GM12875 (cell line): ENCODE results near the gene MTFP1.

Source experiments
- H3K4me3 ChIP-seq: one replicate; pipeline ENCODE4 v1.5.1; 2011; ENCODE audit warnings: low read depth, low read length, control low read depth
- CTCF ChIP-seq: IDR thresholded peaks from 2 replicates; pipeline ENCODE4 v1.5.1; 2011; ENCODE audit warnings: low read depth, mild to moderate bottlenecking, control low read depth, inconsistent platforms, low read length, moderate library complexity, borderline replicate concordance; ENCODE audit not compliant: insufficient read depth

MTFP1 gene

DNA sequence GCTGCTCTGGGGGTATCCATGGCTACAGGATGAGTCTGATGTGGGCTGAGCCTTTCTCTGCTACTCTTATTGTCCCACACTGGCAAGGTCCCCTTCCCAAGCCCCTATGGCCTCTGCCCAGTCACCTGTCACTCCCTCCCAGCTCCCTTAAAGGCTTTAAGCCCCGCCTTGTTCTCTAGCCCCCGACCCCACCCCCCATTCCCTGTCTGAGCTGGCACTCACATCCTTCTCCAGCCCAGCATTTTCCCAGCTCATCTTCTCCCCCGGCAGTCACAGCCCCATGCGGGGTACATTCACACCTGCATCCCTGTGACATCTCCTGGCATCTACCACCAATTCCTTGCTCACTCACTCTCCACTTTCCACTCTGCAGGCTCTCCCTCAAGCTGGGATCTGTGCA, 4.3 kb downstream of the MTFP1 start:
- H3K4me3 ChIP-seq, result no peak overlapping the region
- no peak for TF ChIP-seq CTCF

DNA sequence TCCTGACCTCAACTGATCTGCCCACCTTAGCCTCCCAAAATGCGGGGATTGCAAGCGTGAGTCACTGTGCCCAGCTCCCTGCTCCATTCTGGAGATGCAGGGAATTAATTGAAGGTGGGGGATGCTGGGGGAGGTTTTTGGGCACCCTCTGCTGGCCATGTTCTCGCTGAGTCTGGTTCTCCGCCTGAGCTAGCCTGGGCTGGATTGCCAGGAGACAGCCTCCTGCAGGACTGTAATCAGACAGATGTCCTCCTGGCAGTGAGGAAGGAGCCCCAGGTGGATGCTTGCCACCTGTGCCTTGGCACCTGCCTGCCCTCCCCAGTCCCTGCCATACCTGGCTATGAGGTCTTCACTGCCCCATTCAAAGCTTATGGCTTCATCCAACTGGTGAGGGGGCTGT, 5.4 kb downstream of the MTFP1 start:
- H3K4me3 ChIP-seq, result no peak overlapping the region
- no peak for TF ChIP-seq CTCF

GRCh38 chr22:30432096-30432495, 6.5 kb downstream of the MTFP1 start:
- no peak overlapping the region for H3K4me3 ChIP-seq
- no peak for TF ChIP-seq CTCF

DNA sequence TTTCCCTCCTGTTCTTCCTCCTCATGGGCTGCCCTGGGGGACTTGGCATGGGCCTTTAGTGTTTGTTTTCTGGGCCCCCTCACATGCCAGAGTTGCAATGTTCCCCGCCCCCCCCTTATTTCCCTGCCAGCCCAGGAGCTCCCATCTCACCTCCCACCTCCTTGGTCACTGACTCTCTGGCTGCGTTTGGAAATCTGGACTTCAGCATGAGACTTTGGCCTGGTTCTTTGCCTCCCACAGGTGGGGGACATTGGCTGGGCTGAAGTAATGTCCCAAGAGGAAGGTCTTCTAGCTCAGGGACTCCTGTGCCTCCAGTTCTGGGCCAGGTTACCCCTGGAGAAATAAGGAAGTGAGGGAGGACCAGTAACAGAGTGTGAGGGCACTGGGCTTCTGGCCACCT, 7.0 kb downstream of the MTFP1 start:
- TF ChIP-seq CTCF, result no peak
- H3K4me3 ChIP-seq, result no peak overlapping the region

DNA sequence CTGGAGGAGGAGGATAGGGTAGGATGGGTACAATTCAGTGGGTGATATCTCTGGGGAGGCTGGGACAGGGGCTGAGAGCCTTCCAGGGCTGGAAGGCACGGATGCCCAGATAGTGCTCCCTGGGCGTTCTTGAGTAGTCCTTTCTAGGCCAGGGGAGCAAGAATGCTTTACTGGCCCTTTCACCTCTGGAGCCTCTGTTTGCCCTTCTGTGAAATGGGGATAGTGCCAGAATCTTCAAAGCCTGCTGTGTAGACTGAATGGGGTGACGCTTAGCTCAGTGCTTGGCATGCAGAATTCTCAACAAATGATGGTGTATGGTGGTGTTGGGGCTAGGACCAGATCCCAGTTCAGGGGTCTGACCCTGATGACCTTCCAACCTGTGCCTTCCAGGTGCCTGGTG, 7.7 kb downstream of the MTFP1 start:
- no peak for TF ChIP-seq CTCF
- H3K4me3 ChIP-seq, result no peak overlapping the region

DNA sequence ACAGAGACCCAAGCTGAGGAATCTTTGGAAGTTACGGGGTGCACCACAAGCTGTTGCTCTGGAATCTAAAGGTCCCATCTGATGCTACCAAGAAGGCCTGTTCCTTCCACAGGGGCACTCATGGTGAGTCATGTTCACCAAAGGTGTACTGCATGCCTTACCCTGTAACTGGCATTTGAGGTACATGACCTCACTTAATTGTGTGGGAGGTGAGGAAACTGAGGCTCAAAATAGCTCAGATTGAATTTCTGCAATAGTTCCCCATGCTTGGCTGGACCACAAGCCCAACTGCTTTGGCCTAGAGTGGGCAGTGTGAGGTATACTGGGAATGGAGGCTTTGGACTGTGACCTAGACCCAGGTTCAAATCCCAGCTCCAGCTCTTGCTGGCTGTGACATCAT, 8.2 kb downstream of the MTFP1 start:
- TF ChIP-seq CTCF, result no peak
- no peak overlapping the region for H3K4me3 ChIP-seq

DNA sequence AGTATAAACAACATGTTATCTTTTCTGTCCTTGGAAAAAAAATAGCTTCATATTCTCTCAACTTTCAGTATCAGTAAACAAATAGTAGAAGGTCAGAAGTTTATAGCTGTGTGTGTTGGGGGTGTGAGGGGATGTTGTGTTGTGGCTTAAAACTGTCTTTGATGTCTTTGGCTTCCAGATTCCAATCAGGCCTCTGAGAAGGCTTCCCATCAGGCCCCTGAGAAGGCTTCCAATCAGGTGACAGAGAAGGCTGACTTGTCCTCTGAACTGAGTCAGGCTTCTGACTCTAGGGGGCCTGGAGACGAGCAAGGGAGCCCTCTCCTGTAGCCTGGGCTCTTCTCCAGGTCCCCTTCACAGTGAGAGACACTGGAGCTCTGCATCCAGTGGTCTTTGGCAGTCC, 9.3 kb downstream of the MTFP1 start:
- no peak overlapping the region for H3K4me3 ChIP-seq

More for the DNA sequence above, 9.3 kb downstream of the MTFP1 start:
- no peak for TF ChIP-seq CTCF
